H1 (cell line): ENCODE data around the gene ZIC1. TPM values are rescaled to one million over a fixed set of nuclear protein-coding genes. Genes with fewer than 3 reads are reported as not detected.

Experiments
- CTCF ChIA-PET: fragments of 300-600 bp; sonication (Branson Sonifier 250); formaldehyde crosslinking; loops from one replicate; lab custom pipeline; 2021; ENCODE audit not compliant: partially characterized antibody; lab: Charles Lee
- POLR2A ChIA-PET: fragments of 300-600 bp; sonication (Branson Sonifier 250); formaldehyde crosslinking; loops from one replicate; lab custom pipeline; 2021; ENCODE audit warnings: inconsistent platforms; ENCODE audit not compliant: partially characterized antibody; lab: Charles Lee
- DNase-seq, 2 experiments: peaks; one replicate each; pipeline versions ENCODE4 v3.0.0 to v3.0.0-alpha.2; 2010 to 2022; ENCODE audit warnings: low spot score in 2 of 2, low read depth in 1 of 2, mixed read lengths in 1 of 2
- FAIRE-seq: peaks from 2 replicates; lab custom pipeline; 2011; peaks lifted over from hg19 to GRCh38; lab: Jason Lieb, UNC
- H2AFZ ChIP-seq: 2 replicates; pipeline ENCODE4 v1.8.1; 2012; ENCODE audit warnings: low read length, inconsistent platforms
- H2AK5ac ChIP-seq: 2 replicates; pipeline ENCODE4 v1.6.1; 2013; ENCODE audit warnings: low read depth, low read length
- H2BK120ac ChIP-seq: replicated peaks from 2 replicates; pipeline ENCODE3; 2013; ENCODE audit warnings: low read depth, low read length, inconsistent platforms
- H2BK12ac ChIP-seq: 2 replicates; pipeline ENCODE4 v1.6.1; 2013; ENCODE audit warnings: low read depth, low read length
- H2BK15ac ChIP-seq: 2 replicates; pipeline ENCODE4 v1.6.1; 2013; ENCODE audit warnings: low read length
- H2BK20ac ChIP-seq: 2 replicates; pipeline ENCODE4 v1.6.1; 2013; ENCODE audit warnings: low read length
- H2BK5ac ChIP-seq: 2 replicates; pipeline ENCODE4 v1.6.1; 2013; ENCODE audit warnings: low read depth, low read length
- H3K14ac ChIP-seq: 2 replicates; pipeline ENCODE4 v1.6.1; 2013; ENCODE audit warnings: inconsistent platforms; ENCODE audit not compliant: insufficient read length
- H3K18ac ChIP-seq: 2 replicates; pipeline ENCODE4 v1.6.1; 2013; ENCODE audit warnings: low read length; ENCODE audit errors: extremely low read depth
- H3K23ac ChIP-seq: 2 replicates; pipeline ENCODE4 v1.6.1; 2013; ENCODE audit warnings: inconsistent platforms; ENCODE audit not compliant: insufficient read length
- H3K23me2 ChIP-seq: 2 replicates; pipeline ENCODE4 v1.6.1; 2013; ENCODE audit warnings: low read depth, low read length
- H3K27ac ChIP-seq: 2 replicates; pipeline ENCODE4 v1.6.1; 2011; ENCODE audit warnings: low read depth, low read length, inconsistent platforms
- H3K27me3 ChIP-seq, 4 experiments: replicated peaks in 1 of 4; 1 replicate in 1 of 4; 2 replicates in 3 of 4; pipeline versions ENCODE4 v1.6.1 to v1.8.1; 2011 to 2013; ENCODE audit warnings: low read length in 3 of 4, mild to moderate bottlenecking in 3 of 4, inconsistent platforms in 2 of 4, mixed read lengths in 2 of 4, moderate library complexity in 1 of 4; ENCODE audit not compliant: control insufficient read depth in 3 of 4, insufficient read depth in 3 of 4; ENCODE audit errors: extremely low read depth in 1 of 4
- H3K36me3 ChIP-seq, 4 experiments: 2 replicates each; pipeline versions ENCODE4 v1.6.1 to v1.8.1; 2011 to 2013; ENCODE audit warnings: mild to moderate bottlenecking in 4 of 4, low read length in 3 of 4, moderate library complexity in 2 of 4, control low read depth in 1 of 4, inconsistent platforms in 1 of 4; ENCODE audit not compliant: insufficient read depth in 4 of 4, control insufficient read depth in 2 of 4
- H3K4ac ChIP-seq: replicated peaks from 2 replicates; pipeline ENCODE3; 2013; ENCODE audit warnings: low read length, low read depth, mixed read lengths, inconsistent platforms; ENCODE audit not compliant: insufficient read length
- H3K4me1 ChIP-seq, 4 experiments: replicated peaks in 1 of 4; 1 replicate in 1 of 4; 2 replicates in 3 of 4; pipeline versions ENCODE4 v1.6.1 to v1.8.1; 2011 to 2013; ENCODE audit warnings: low read length in 3 of 4, inconsistent platforms in 2 of 4, mixed read lengths in 1 of 4; ENCODE audit not compliant: insufficient read depth in 4 of 4, control insufficient read depth in 3 of 4
- H3K4me2 ChIP-seq, 2 experiments: 2 replicates each; pipeline versions ENCODE4 v1.6.1 to v1.8.1; 2011 to 2013; ENCODE audit warnings: low read depth in 2 of 2, low read length in 2 of 2, control low read depth in 1 of 2, inconsistent platforms in 1 of 2, mild to moderate bottlenecking in 1 of 2; ENCODE audit not compliant: insufficient read depth in 1 of 2
- H3K4me3 ChIP-seq, 4 experiments: fragments of 200-600, 300-600 bp in 1 of 4; sonication (generic), shearing (Covaris generic), sonication (Bioruptor Twin) in 1 of 4; 2 replicates each; pipeline versions ENCODE4 v1.5.1 to v1.8.1; 2011 to 2016; ENCODE audit warnings: low read length in 4 of 4, low read depth in 3 of 4, control low read depth in 2 of 4, inconsistent platforms in 2 of 4, mild to moderate bottlenecking in 2 of 4, mixed read lengths in 1 of 4, moderate library complexity in 1 of 4; ENCODE audit not compliant: insufficient read depth in 2 of 4; ENCODE audit errors: extremely low read depth in 1 of 4
- H3K56ac ChIP-seq: replicated peaks from 2 replicates; pipeline ENCODE3; 2013; ENCODE audit warnings: low read depth, mild to moderate bottlenecking, mixed read lengths, low read length, inconsistent platforms; ENCODE audit not compliant: insufficient read length
- H3K79me1 ChIP-seq: 2 replicates; pipeline ENCODE4 v1.6.1; 2013; ENCODE audit warnings: low read depth, low read length, control low read depth
- H3K79me2 ChIP-seq, 2 experiments: 2 replicates each; pipeline versions ENCODE4 v1.6.1 to v1.8.1; 2012 to 2013; ENCODE audit warnings: low read length in 2 of 2, mild to moderate bottlenecking in 2 of 2, inconsistent platforms in 1 of 2; ENCODE audit not compliant: insufficient read depth in 2 of 2, control insufficient read depth in 1 of 2
- H3K9ac ChIP-seq, 4 experiments: replicated peaks in 1 of 4; 1 replicate in 1 of 4; 2 replicates in 3 of 4; pipeline versions ENCODE4 v1.6.1 to v1.8.1; 2011 to 2013; ENCODE audit warnings: low read depth in 3 of 4, low read length in 3 of 4, control low read depth in 2 of 4, mild to moderate bottlenecking in 2 of 4, moderate library complexity in 2 of 4, inconsistent platforms in 1 of 4; ENCODE audit errors: extremely low read depth in 1 of 4
- H3K9me3 ChIP-seq, 2 experiments: 2 replicates each; pipeline versions ENCODE4 v1.6.1 to v1.8.1; 2012 to 2013; ENCODE audit warnings: mild to moderate bottlenecking in 2 of 2, moderate library complexity in 2 of 2, control low read depth in 1 of 2, inconsistent platforms in 1 of 2, low read depth in 1 of 2, low read length in 1 of 2, mixed read lengths in 1 of 2; ENCODE audit not compliant: insufficient read depth in 2 of 2
- H4K20me1 ChIP-seq, 2 experiments: replicated peaks in 1 of 2; 2 replicates each; pipeline versions ENCODE3 to v1.8.1; 2011 to 2013; ENCODE audit warnings: inconsistent platforms in 2 of 2, low read length in 2 of 2, mild to moderate bottlenecking in 1 of 2; ENCODE audit not compliant: insufficient read depth in 2 of 2, control insufficient read depth in 1 of 2
- H4K5ac ChIP-seq: 2 replicates; pipeline ENCODE4 v1.6.1; 2013; ENCODE audit warnings: low read length, low read depth, mixed read lengths, inconsistent platforms; ENCODE audit not compliant: insufficient read length
- H4K8ac ChIP-seq: 2 replicates; pipeline ENCODE4 v1.8.0; 2013; ENCODE audit warnings: mild to moderate bottlenecking, moderate library complexity, low read length, inconsistent platforms; ENCODE audit not compliant: insufficient read depth; ENCODE audit errors: extremely low read depth
- H4K91ac ChIP-seq: replicated peaks from 2 replicates; pipeline ENCODE3; 2013; ENCODE audit warnings: low read length, mixed read lengths, inconsistent platforms; ENCODE audit not compliant: insufficient read length
- ASH2L ChIP-seq: fragments of 200-600, 300-600 bp; sonication (generic); IDR thresholded peaks from one replicate; pipeline ENCODE4 v1.7.1; 2017; ENCODE audit warnings: low read length
- CBX5 ChIP-seq: fragments of 300-800, 300-1000 bp; sonication (generic); IDR thresholded peaks from 2 replicates; pipeline ENCODE4 v1.7.1; 2016; ENCODE audit warnings: antibody characterized with exemption, low read length, low read depth
- EGR1 ChIP-seq: IDR thresholded peaks from 2 replicates; pipeline ENCODE4 v1.6.1; 2011; ENCODE audit warnings: low read depth, low read length, borderline replicate concordance
- KDM1A ChIP-seq: fragments of 200-600, 300-600 bp; sonication (generic); IDR thresholded peaks from 2 replicates; pipeline ENCODE4 v1.7.1; 2016; ENCODE audit warnings: mild to moderate bottlenecking, low read length, borderline replicate concordance
- MAFK ChIP-seq: IDR thresholded peaks from 2 replicates; pipeline ENCODE4 v1.6.1; 2012; ENCODE audit warnings: low read depth, mild to moderate bottlenecking, improper control_type of control experiment, low read length
- POLR2A ChIP-seq, 2 experiments: IDR thresholded peaks; 1 replicate in 1 of 2; 2 replicates in 1 of 2; pipeline ENCODE4 v1.6.1; 2011; ENCODE audit warnings: low read depth in 2 of 2, low read length in 2 of 2, mild to moderate bottlenecking in 2 of 2; ENCODE audit errors: control extremely low read depth in 1 of 2
- RBBP5 ChIP-seq: IDR thresholded peaks from 2 replicates; pipeline ENCODE4 v1.7.1; 2012; ENCODE audit warnings: low read depth, mild to moderate bottlenecking, inconsistent platforms, low read length, moderate library complexity, borderline replicate concordance
- TAF7 ChIP-seq: optimal IDR thresholded peaks from 2 replicates; pipeline ENCODE3; 2011; ENCODE audit warnings: low read depth, mild to moderate bottlenecking, inconsistent platforms, low read length, moderate library complexity, borderline replicate concordance
- WGBS, 2 experiments: shearing (Covaris generic) in 1 of 2; methylation state at CpG; one replicate each; pipeline versions ENCODE4 v1.1.6 to v1.1.7; 2013 to 2015; ENCODE audit warnings: low lambda C conversion rate in 2 of 2, mixed read lengths in 2 of 2, inconsistent platforms in 1 of 2, low coverage in 1 of 2, missing lambda C conversion rate in 1 of 2; ENCODE audit not compliant: insufficient replicate concordance in 2 of 2, insufficient coverage in 1 of 2, insufficient read length in 1 of 2; ENCODE audit errors: extremely low coverage in 1 of 2, missing lambda C conversion rate in 1 of 2; 5-methylcytosine and 5-hydroxymethylcytosine counted together
- polyA plus RNA-seq, 7 experiments: library from polyadenylated mRNA; depleted of rRNA in 3 of 7; stranded (reverse) in 5 of 7; unstranded in 2 of 7; fragments of >200 nt in 5 of 7; fragments of 200-250 nt in 2 of 7; gene quantifications; 1 replicate in 5 of 7; 2 replicates in 1 of 7; 4 replicates in 1 of 7; pipeline versions ENCODE4 v1.2.1 to v1.2.3, GENCODE V29; 2011 to 2013; ENCODE audit warnings: missing spikeins in 2 of 7, mixed read lengths in 2 of 7
- total RNA-seq: library from RNA; stranded (reverse); fragmentation: NEBNext Ultra II Directional; extraction: Animal tissue kit (Norgen Biotek cat#: 25700); gene quantifications from 2 replicates; pipeline ENCODE4 v1.2.1, GENCODE V29; 2021
- TF ChIP-seq, protein P1 (sequence below): IDR thresholded peaks from 2 replicates; pipeline ENCODE4 v1.6.1; 2012; ENCODE audit warnings: inconsistent platforms

The ZIC1 gene
- total and polyA plus RNA-seq, 2 of the 8 experiments (the other 6 are each of a cell fraction or from before 2014, with no cell fraction given), result 0.80 to 2.2 TPM

DNA sequence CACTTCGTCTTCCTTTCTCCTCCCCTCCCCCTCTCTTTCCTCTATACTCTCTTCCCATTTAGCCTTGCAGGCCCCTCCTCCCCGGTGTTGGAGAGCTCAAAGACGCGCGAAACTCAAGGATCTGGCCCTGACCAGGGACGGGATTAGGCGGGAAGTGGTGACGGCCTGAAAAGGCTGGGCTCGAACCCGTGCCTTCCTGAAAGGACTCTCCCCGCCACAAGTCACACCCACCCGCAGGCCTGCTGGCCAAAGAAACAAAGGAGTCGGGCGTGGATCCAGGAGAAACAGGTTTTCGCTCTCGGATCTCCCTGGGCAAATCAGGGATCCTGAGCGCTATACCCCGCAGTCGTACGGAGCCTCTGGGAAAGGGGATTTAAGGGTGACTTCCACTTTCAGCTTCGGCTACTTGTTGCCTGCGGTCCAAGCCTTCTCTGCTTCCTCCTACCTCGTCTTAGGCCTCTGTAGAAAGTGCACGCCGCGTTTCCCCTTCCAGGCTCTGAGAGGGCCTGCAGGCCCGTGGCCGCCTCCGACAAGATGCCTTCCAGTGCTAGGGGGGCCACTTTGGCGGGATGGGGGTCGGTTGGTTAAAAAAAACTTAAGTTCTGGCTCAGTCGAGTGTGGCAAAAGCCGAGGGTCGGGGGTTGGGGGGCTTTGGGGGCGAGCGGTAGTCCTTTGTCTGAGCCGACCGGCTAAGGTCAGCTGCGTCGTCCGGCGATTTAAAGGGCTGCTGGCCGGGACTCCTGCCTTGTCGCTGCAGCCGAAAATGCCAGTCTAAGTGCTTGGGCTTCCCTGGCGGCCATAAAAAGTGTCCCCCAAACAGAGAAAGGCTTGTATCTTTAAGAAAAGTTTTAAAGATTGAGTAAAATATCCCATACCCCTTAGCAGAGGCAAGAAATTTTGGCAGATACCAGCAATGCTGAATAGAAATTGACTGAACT is 11.0 kb upstream of the ZIC1 start:
- Histone ChIP-seq H3K4ac (no peak overlapping the region), H3K79me1 (no peaks in the 10 kb centered on the region; the same call in 1 of the 2 replicates), H3K79me2 (no peaks in the 10 kb centered on the region), H2AFZ (peak overlapping the region; percentile 69), H3K4me2 (peak overlapping the region; percentile 77 to 95), H2BK120ac (no peak overlapping the region), H2BK12ac (peak overlapping the region; percentile 94), H2BK5ac (0 out of 2 replicates have a peak overlapping the region, but pooled peaks have one; percentile 89), H4K8ac (peak overlapping the region; percentile 77), H3K27me3 (peaks cover 45 to 88% (median 77%) of the 10 kb centered on the region in 4 experiments), H3K23me2 (peaks cover 20% of the 10 kb centered on the region), H3K9ac (peak overlapping the region in 3 of 4 experiments; percentile 57 to 74 (median 62); a peak in 5 of 7 replicates), H4K20me1 (peaks cover 0 to 5% of the 10 kb centered on the region in 2 experiments), H2BK20ac (no peak overlapping the region), H3K36me3 (no peaks in the 10 kb centered on the region), H3K18ac (peak overlapping the region; percentile 84; the same call in 1 of the 2 replicates), H4K91ac (no peak overlapping the region), H3K9me3 (no peaks in the 10 kb centered on the region), H3K4me1 (peaks cover 8 to 38% (median 22%) of the 10 kb centered on the region in 4 experiments), H2BK15ac (no peak overlapping the region), H3K27ac (no peak overlapping the region), H3K4me3 (peak overlapping the region; percentile 36 to 68 (median 52); a peak in 7 of 8 replicates), H3K23ac (no peak overlapping the region), H3K56ac (no peak overlapping the region), H3K14ac (no peak overlapping the region), H4K5ac (no peak overlapping the region), H2AK5ac (no peak overlapping the region; the same call in 1 of the 2 replicates)
- CTCF ChIA-PET, result interaction anchor here (0.9 to 27.3 kb wide), 13 partner anchors 8 to 260 kb away, joined by 3 to 485 read pairs (median 4); partner anchors contain the start of gene ZIC4
- DNase-seq (peak in 1 of 2 experiments; percentile 81), FAIRE-seq (no peak)
- POLR2A ChIA-PET, result interaction anchor here (0.6 to 3.1 kb wide), 11 partner anchors 12 to 565 kb away, joined by 3 to 24 read pairs (median 4); no protein-coding TSS in a partner anchor
- 3% methylated on average over 43 of the region's 46 CpGs; no CpG with 5 or more reads in 1 of the 2 experiments for WGBS, 2 experiments
- TF ChIP-seq ASH2L, result peak; percentile 88
- peak; percentile 66; the same call in 1 of the 2 replicates for TF ChIP-seq EGR1
- TF ChIP-seq TAF7, result no peak
- TF ChIP-seq KDM1A, result peak; percentile 69; the same call in 1 of the 2 replicates
- TF ChIP-seq POLR2A (IDR thresholded peaks at IDR 0.05; ENCODE audit: control extremely low read depth in 1 of 2, low read depth in 2 of 2, low read length in 2 of 2), result peak in 1 of 2 experiments; percentile 58; a peak in 2 of 3 replicates
- no peak for TF ChIP-seq CBX5
- TF ChIP-seq RBBP5, result peak; percentile 42; the same call in 1 of the 2 replicates
- peak; percentile 1; the same call in 1 of the 2 replicates for TF ChIP-seq MAFK
- TF ChIP-seq, protein P1, sequence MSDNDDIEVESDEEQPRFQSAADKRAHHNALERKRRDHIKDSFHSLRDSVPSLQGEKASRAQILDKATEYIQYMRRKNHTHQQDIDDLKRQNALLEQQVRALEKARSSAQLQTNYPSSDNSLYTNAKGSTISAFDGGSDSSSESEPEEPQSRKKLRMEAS, result peak; percentile 45; the same call in 1 of the 2 replicates
